ENCODE data around the gene PTGER3. TPM values are rescaled to one million over a fixed set of nuclear protein-coding genes. Genes with fewer than 3 reads are reported as not detected.

PTGER3 gene
- total and polyA plus RNA-seq, 2 experiments from 2014 or later: 0.45 to 1.6 TPM

DNA sequence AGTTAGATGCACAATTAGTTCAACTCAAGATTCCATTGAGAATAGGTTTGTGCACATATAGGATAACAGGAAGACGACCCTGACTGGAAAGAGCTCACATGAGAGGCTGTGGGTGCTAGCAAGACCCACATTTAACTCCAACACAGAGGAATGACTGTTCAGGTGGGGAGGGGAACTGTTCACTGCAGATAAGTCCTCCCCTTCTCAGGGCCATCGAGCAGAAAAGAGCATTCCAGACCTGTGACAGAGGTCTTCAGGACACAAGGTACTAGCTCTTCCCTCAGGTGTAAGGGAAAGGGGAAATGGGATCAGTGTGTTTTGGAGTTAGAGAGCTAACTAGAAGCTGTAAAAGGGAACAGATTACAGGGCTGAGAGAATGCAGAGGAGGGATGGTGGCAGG is 8.7 kb downstream of the PTGER3 start:
- H3K27me3 Mint-ChIP-seq (ENCODE audit: insufficient read depth, low read depth, poor library complexity): no peaks in the 10 kb centered on the region
- no peaks in the 10 kb centered on the region for H3K4me1 Mint-ChIP-seq
- Histone ChIP-seq H4K20me1 (replicated peaks; ENCODE audit: insufficient read depth) (no peaks in the 10 kb centered on the region), H3K4me3 (no peak overlapping the region), H3K27me3 (ENCODE audit: insufficient read depth) (no peaks in the 10 kb centered on the region), H3K9me2 (ENCODE audit: insufficient read depth) (0 out of 2 replicates have a peak, but pooled peaks cover 2% of the 10 kb centered on the region), H3K27ac (ENCODE audit: low read depth) (no peak overlapping the region), H3K4me2 (no peak overlapping the region), H3F3A (replicated peaks; ENCODE audit: low read depth) (no peaks in the 10 kb centered on the region), H3K4me1 (ENCODE audit: insufficient read depth) (no peaks in the 10 kb centered on the region), H3K79me2 (replicated peaks; ENCODE audit: insufficient read depth) (no peaks in the 10 kb centered on the region), H3K36me3 (ENCODE audit: insufficient read depth) (no peaks in the 10 kb centered on the region), H2AFZ (no peak overlapping the region)
- no peak overlapping the region; the same call in 1 of the 2 replicates for H3K27ac Mint-ChIP-seq
- ATAC-seq (no peak), DNase-seq (ENCODE audit: low spot score) (no peak)
- no peaks in the 10 kb centered on the region for H3K9me3 Mint-ChIP-seq
- no peaks in the 10 kb centered on the region for H3K36me3 Mint-ChIP-seq (ENCODE audit: low read depth)
- H3K4me3 Mint-ChIP-seq: no peak overlapping the region
- TF ChIP-seq JUNB (IDR thresholded peaks at IDR 0.05; ENCODE audit: unreplicated experiment) (no peak), CREB1 (CRISPR knock-in tag; IDR thresholded peaks at IDR 0.05; ENCODE audit: low read depth) (no peak), ETS1 (IDR thresholded peaks at IDR 0.05) (no peak), REST (IDR thresholded peaks at IDR 0.05; ENCODE audit: unreplicated experiment) (no peak), POLR2AphosphoS5 (IDR thresholded peaks at IDR 0.05; ENCODE audit: low read depth) (no peak), CTCF (conservative IDR thresholded peaks at IDR 0.05; ENCODE audit: low read depth in 2 of 2) (no peak), ZNF462 (CRISPR knock-in tag; IDR thresholded peaks at IDR 0.05) (no peak), EZH2phosphoT487 (IDR thresholded peaks at IDR 0.05; ENCODE audit: unreplicated experiment) (no peak), EZH2 (IDR thresholded peaks at IDR 0.05; ENCODE audit: low read depth, unreplicated experiment) (no peak), ZNF114 (CRISPR knock-in tag; IDR thresholded peaks at IDR 0.05) (no peak), ZNF331 (CRISPR knock-in tag; IDR thresholded peaks at IDR 0.05; ENCODE audit: low read depth) (no peak), STAT1 (IDR thresholded peaks at IDR 0.05; ENCODE audit: unreplicated experiment) (no peak)

All from GM23338 (cell line).